RWPE2 (cell line): ENCODE data around the gene CNTRL.

Experiments used
- ATAC-seq: fragments of 200-7000 bp; cut with Tn5 transposase; 3 replicates; pipeline ENCODE4 v1.9.1; 2021; ENCODE audit warnings: low read depth
- DNase-seq: peaks from one replicate; pipeline ENCODE4 v3.0.0-alpha.2; 2020; ENCODE audit warnings: low spot score
- H3K27ac ChIP-seq: fragments of 450-650 bp; 2 replicates; pipeline ENCODE4 v1.5.1; 2017; ENCODE audit warnings: mild to moderate bottlenecking; ENCODE audit not compliant: poor library complexity, severe bottlenecking
- H3K27me3 ChIP-seq: fragments of 250-450 bp; sonication (Bioruptor Pico); 2 replicates; pipeline ENCODE4 v1.5.1; 2021; ENCODE audit warnings: mild to moderate bottlenecking, moderate library complexity; ENCODE audit not compliant: insufficient read depth, poor library complexity, severe bottlenecking
- H3K36me3 ChIP-seq: fragments of 250-450 bp; sonication (Bioruptor Pico); 2 replicates; pipeline ENCODE4 v1.5.1; 2020; ENCODE audit warnings: low read depth, mild to moderate bottlenecking, moderate library complexity
- H3K4me1 ChIP-seq: fragments of 250-450 bp; sonication (Bioruptor Pico); 2 replicates; pipeline ENCODE4 v1.5.1; 2021; ENCODE audit warnings: mild to moderate bottlenecking, moderate library complexity; ENCODE audit not compliant: insufficient read depth, poor library complexity, severe bottlenecking
- H3K4me3 ChIP-seq: fragments of 250-450 bp; sonication (Bioruptor Pico); 2 replicates; pipeline ENCODE4 v1.5.1; 2021; ENCODE audit warnings: mild to moderate bottlenecking, moderate library complexity; ENCODE audit not compliant: severe bottlenecking
- H3K9me3 ChIP-seq: fragments of 250-450 bp; sonication (Bioruptor Pico); 2 replicates; pipeline ENCODE4 v1.5.1; 2021; ENCODE audit warnings: mild to moderate bottlenecking, moderate library complexity; ENCODE audit not compliant: severe bottlenecking
- TF ChIP-seq, protein P1 (sequence below): fragments of 450-650 bp; IDR thresholded peaks from one replicate; pipeline ENCODE4 v1.5.1; 2017; ENCODE audit warnings: mild to moderate bottlenecking, moderate library complexity; ENCODE audit not compliant: poor library complexity, severe bottlenecking

The CNTRL gene

DNA sequence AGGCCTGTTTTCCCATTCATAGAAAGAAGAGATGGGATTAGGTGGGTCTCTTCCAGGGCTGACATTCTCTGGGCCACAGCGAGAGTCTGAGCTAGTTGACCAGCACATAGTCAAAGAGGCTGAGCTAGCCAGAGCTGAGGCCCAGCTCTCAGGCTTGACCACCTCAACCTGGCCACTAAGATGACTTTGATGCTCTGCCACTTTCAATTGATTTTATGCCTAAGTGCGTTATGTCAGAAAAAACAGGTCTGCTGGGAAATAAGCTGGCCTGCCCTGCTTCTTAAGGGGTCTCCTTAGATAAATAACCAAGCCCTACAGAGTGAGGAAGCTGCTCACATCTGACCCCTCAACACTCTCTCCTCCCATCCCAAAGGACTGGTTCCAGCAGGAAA lies 146.9 kb downstream of the CNTRL start:
- Histone ChIP-seq H3K4me3 (no peak overlapping the region), H3K36me3 (no peaks in the 10 kb centered on the region), H3K27me3 (no peaks in the 10 kb centered on the region), H3K4me1 (peaks cover 12% of the 10 kb centered on the region), H3K9me3 (no peaks in the 10 kb centered on the region), H3K27ac (no peak overlapping the region)
- no peak for ATAC-seq
- TF ChIP-seq, protein P1, sequence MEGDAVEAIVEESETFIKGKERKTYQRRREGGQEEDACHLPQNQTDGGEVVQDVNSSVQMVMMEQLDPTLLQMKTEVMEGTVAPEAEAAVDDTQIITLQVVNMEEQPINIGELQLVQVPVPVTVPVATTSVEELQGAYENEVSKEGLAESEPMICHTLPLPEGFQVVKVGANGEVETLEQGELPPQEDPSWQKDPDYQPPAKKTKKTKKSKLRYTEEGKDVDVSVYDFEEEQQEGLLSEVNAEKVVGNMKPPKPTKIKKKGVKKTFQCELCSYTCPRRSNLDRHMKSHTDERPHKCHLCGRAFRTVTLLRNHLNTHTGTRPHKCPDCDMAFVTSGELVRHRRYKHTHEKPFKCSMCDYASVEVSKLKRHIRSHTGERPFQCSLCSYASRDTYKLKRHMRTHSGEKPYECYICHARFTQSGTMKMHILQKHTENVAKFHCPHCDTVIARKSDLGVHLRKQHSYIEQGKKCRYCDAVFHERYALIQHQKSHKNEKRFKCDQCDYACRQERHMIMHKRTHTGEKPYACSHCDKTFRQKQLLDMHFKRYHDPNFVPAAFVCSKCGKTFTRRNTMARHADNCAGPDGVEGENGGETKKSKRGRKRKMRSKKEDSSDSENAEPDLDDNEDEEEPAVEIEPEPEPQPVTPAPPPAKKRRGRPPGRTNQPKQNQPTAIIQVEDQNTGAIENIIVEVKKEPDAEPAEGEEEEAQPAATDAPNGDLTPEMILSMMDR: no peak
- no peak for DNase-seq

DNA sequence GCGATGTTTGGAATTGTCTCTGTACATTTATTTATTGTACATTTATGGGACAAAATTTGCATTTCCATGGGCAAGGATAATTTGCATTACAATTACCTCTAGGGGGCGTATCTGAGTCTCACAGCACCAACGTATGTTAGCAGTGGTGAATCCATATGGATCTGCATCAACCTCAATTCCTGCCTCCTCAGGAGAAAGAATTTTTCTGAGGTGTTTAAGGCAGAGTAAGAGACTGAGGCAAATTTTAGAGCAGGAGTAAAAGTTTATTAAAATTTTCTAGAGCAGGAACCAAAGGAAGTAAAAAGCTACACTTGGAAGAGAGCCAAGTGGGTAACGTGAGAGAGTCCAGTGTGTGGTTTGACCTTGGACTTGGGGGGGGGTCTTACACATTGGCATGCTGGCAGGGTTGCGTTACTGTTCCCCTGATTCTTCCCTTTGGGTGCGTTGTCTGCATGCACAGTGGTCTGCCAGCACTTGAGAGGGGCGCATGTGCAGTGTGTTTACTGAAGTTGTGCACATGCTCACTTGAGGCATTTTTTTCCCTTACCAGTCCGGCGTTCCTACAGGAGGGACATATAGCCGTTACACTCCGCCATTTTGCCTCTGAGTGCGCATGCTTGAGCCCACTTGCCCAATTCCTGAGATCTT lies 147.9 kb downstream of the CNTRL start:
- Histone ChIP-seq H3K9me3 (no peaks in the 10 kb centered on the region), H3K4me3 (no peak overlapping the region), H3K36me3 (no peaks in the 10 kb centered on the region), H3K4me1 (peaks cover 9% of the 10 kb centered on the region), H3K27me3 (no peaks in the 10 kb centered on the region), H3K27ac (no peak overlapping the region)
- ATAC-seq (no peak; the same call in 2 of the 3 replicates), DNase-seq (no peak)
- TF ChIP-seq, protein P1: peak; percentile 89

DNA sequence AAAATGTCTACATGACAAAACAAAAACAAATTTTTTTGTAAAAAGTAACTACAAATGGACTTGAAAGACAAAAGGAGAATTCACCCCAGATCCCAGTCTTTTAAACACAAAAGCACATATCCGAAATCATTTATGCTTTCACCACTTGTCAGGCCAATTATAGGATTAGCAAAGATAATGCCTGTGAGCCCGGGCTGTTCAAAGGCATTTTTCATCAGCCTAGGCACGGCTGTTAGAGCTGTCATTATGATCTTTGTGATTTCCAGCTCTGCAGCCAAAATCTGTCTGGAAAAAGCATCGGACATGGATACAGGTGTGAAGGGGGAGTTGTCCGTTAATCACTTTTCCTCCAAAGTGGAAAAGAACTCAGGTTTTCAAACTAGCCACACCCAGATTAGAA lies 150.5 kb downstream of the CNTRL start:
- Histone ChIP-seq H3K4me3 (no peak overlapping the region), H3K36me3 (no peaks in the 10 kb centered on the region), H3K4me1 (peaks cover 7% of the 10 kb centered on the region), H3K9me3 (no peaks in the 10 kb centered on the region), H3K27me3 (no peaks in the 10 kb centered on the region), H3K27ac (no peak overlapping the region)
- ATAC-seq: no peak
- no peak for DNase-seq
- TF ChIP-seq, protein P1: no peak

DNA sequence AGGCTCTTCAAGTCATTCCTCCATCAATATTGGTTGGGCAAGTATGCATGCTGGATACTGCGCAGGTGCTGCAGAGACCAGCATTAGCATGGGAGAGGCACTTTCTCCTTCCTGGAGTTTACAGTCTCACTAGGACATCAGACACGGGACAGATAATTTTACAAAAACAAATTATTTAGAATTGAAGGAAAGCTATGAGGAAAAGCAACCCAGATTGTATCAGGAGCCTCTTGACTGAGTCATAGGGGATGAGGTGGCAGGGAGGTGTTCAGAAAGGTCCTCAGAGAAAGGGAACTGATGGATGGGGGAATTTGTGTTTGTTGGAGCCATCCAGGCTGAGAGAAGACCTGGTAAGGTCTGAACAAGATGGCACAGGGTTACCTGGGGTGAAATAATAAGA lies 151.4 kb downstream of the CNTRL start:
- no peak for DNase-seq
- TF ChIP-seq, protein P1: no peak
- H3K36me3 ChIP-seq: no peaks in the 10 kb centered on the region
- no peaks in the 10 kb centered on the region for H3K9me3 ChIP-seq
- no peaks in the 10 kb centered on the region for H3K27me3 ChIP-seq
- ATAC-seq: peak; percentile 64; the same call in 1 of the 3 replicates
- H3K4me1 ChIP-seq: peaks cover 7% of the 10 kb centered on the region
- H3K4me3 ChIP-seq: no peak overlapping the region
- no peak overlapping the region for H3K27ac ChIP-seq
